ENCODE data around the gene H3-3A. TPM values are rescaled to one million over a fixed set of nuclear protein-coding genes. Genes with fewer than 3 reads are reported as not detected.
"Not testable (repeated sequence)": the region's sequence is repeated elsewhere in the genome, so short reads cannot be mapped to it uniquely, and the experiment has no call there.

H3-3A gene
- total RNA-seq, 2 donors from 2014 or later: 222 to 316 TPM

- no peaks in the 10 kb centered on the region for H3K36me3 Mint-ChIP-seq (ENCODE audit: low read depth)
- no peaks in the 10 kb centered on the region for H3K27me3 Mint-ChIP-seq
- ATAC-seq (replicated peaks): no peak
- no peaks in the 10 kb centered on the region for H3K9me3 Mint-ChIP-seq
- no peak overlapping the region for H3K27ac Mint-ChIP-seq
- no peak overlapping the region for H3K4me3 Mint-ChIP-seq
- peaks cover 4% of the 10 kb centered on the region for H3K4me1 Mint-ChIP-seq
Measured at GRCh38 chr1:226086776-226087175, 24.3 kb downstream of the H3-3A start.

GRCh38 chr1:226091461-226091860 is 28.9 kb downstream of the H3-3A start:
- H3K4me3 Mint-ChIP-seq: no peak overlapping the region
- no peak overlapping the region for H3K27ac Mint-ChIP-seq
- no peaks in the 10 kb centered on the region for H3K27me3 Mint-ChIP-seq
- no peak for ATAC-seq (replicated peaks)
- no peaks in the 10 kb centered on the region for H3K9me3 Mint-ChIP-seq
- no peaks in the 10 kb centered on the region for H3K36me3 Mint-ChIP-seq (ENCODE audit: low read depth)
- H3K4me1 Mint-ChIP-seq: no peaks in the 10 kb centered on the region

GRCh38 chr1:226092048-226092820 is 29.7 kb downstream of the H3-3A start:
- not testable (repeated sequence) for H3K4me3 Mint-ChIP-seq; H3K4me1 Mint-ChIP-seq; H3K9me3 Mint-ChIP-seq; H3K27ac Mint-ChIP-seq; H3K27me3 Mint-ChIP-seq; H3K36me3 Mint-ChIP-seq (ENCODE audit: low read depth); ATAC-seq (replicated peaks)

- H3K9me3 Mint-ChIP-seq: no peaks in the 10 kb centered on the region
- H3K4me1 Mint-ChIP-seq: no peaks in the 10 kb centered on the region
- ATAC-seq (replicated peaks): no peak
- H3K36me3 Mint-ChIP-seq (ENCODE audit: low read depth): no peaks in the 10 kb centered on the region
- no peak overlapping the region for H3K27ac Mint-ChIP-seq
- peaks cover 3% of the 10 kb centered on the region for H3K27me3 Mint-ChIP-seq
- H3K4me3 Mint-ChIP-seq: no peak overlapping the region
Measured at GRCh38 chr1:226092965-226093364, 30.4 kb downstream of the H3-3A start.

GRCh38 chr1:226093621-226094020 is 31.1 kb downstream of the H3-3A start:
- Mint-ChIP-seq H3K36me3 (ENCODE audit: low read depth) (no peaks in the 10 kb centered on the region), H3K27ac (no peak overlapping the region), H3K4me1 (no peaks in the 10 kb centered on the region), H3K4me3 (no peak overlapping the region), H3K27me3 (peaks cover 4% of the 10 kb centered on the region), H3K9me3 (no peaks in the 10 kb centered on the region)
- ATAC-seq (replicated peaks): no peak

- no peaks in the 10 kb centered on the region for H3K9me3 Mint-ChIP-seq
- H3K4me1 Mint-ChIP-seq: no peaks in the 10 kb centered on the region
- H3K4me3 Mint-ChIP-seq: no peak overlapping the region
- no peaks in the 10 kb centered on the region for H3K36me3 Mint-ChIP-seq (ENCODE audit: low read depth)
- H3K27me3 Mint-ChIP-seq: peaks cover 6% of the 10 kb centered on the region
- H3K27ac Mint-ChIP-seq: no peak overlapping the region
- ATAC-seq (replicated peaks): no peak
Measured at GRCh38 chr1:226094451-226094850, 31.9 kb downstream of the H3-3A start.

- H3K9me3 Mint-ChIP-seq: no peaks in the 10 kb centered on the region
- ATAC-seq (replicated peaks): no peak
- H3K4me1 Mint-ChIP-seq: peaks cover 4% of the 10 kb centered on the region
Measured at GRCh38 chr1:226095286-226095685, 32.8 kb downstream of the H3-3A start.

GRCh38 chr1:226097866-226098625 is 35.5 kb downstream of the H3-3A start:
- Mint-ChIP-seq H3K4me1 (peaks cover 11% of the 10 kb centered on the region), H3K36me3 (ENCODE audit: low read depth) (no peaks in the 10 kb centered on the region), H3K27ac (no peak overlapping the region), H3K9me3 (no peaks in the 10 kb centered on the region), H3K4me3 (no peak overlapping the region), H3K27me3 (peaks cover 6% of the 10 kb centered on the region)
- no peak for ATAC-seq (replicated peaks)

More at GRCh38 chr1:226095286-226095685, 32.8 kb downstream of the H3-3A start:
- H3K27ac Mint-ChIP-seq: no peak overlapping the region
- H3K27me3 Mint-ChIP-seq: peaks cover 6% of the 10 kb centered on the region
- H3K4me3 Mint-ChIP-seq: no peak overlapping the region
- H3K36me3 Mint-ChIP-seq (ENCODE audit: low read depth): no peaks in the 10 kb centered on the region

GRCh38 chr1:226098870-226099835 is 36.6 kb downstream of the H3-3A start:
- Mint-ChIP-seq H3K4me3 (peak overlapping the region; percentile 84), H3K27ac (no peak overlapping the region)
- peak; percentile 39 for ATAC-seq (replicated peaks)

GRCh38 chr1:226100436-226101391 is 38.2 kb downstream of the H3-3A start:
- Mint-ChIP-seq H3K4me3 (peak overlapping the region; percentile 84), H3K4me1 (peaks cover 11% of the 10 kb centered on the region), H3K36me3 (ENCODE audit: low read depth) (no peaks in the 10 kb centered on the region), H3K9me3 (no peaks in the 10 kb centered on the region), H3K27ac (peak overlapping the region; percentile 54), H3K27me3 (peaks cover 6% of the 10 kb centered on the region)
- ATAC-seq (replicated peaks): peak; percentile 57

More at GRCh38 chr1:226098870-226099835, 36.6 kb downstream of the H3-3A start:
- no peaks in the 10 kb centered on the region for H3K9me3 Mint-ChIP-seq
- peaks cover 6% of the 10 kb centered on the region for H3K27me3 Mint-ChIP-seq
- no peaks in the 10 kb centered on the region for H3K36me3 Mint-ChIP-seq (ENCODE audit: low read depth)
- peaks cover 11% of the 10 kb centered on the region for H3K4me1 Mint-ChIP-seq

GRCh38 chr1:226104671-226105121 is 42.2 kb downstream of the H3-3A start:
- no peak for ATAC-seq (replicated peaks)
- H3K9me3 Mint-ChIP-seq: no peaks in the 10 kb centered on the region
- H3K4me1 Mint-ChIP-seq: peaks cover 20% of the 10 kb centered on the region
- no peaks in the 10 kb centered on the region for H3K27me3 Mint-ChIP-seq
- no peaks in the 10 kb centered on the region for H3K36me3 Mint-ChIP-seq (ENCODE audit: low read depth)
- H3K4me3 Mint-ChIP-seq: no peak overlapping the region
- H3K27ac Mint-ChIP-seq: no peak overlapping the region

GRCh38 chr1:226107471-226108460 is 45.2 kb downstream of the H3-3A start:
- no peak for ATAC-seq (replicated peaks)
- H3K4me3 Mint-ChIP-seq: no peak overlapping the region
- no peaks in the 10 kb centered on the region for H3K9me3 Mint-ChIP-seq
- no peaks in the 10 kb centered on the region for H3K27me3 Mint-ChIP-seq
- no peaks in the 10 kb centered on the region for H3K36me3 Mint-ChIP-seq (ENCODE audit: low read depth)
- peaks cover 10% of the 10 kb centered on the region for H3K4me1 Mint-ChIP-seq
- peak overlapping the region; percentile 1 for H3K27ac Mint-ChIP-seq
